K562 (cell line): ENCODE data around the gene CBX8. TPM values are rescaled to one million over a fixed set of nuclear protein-coding genes. Genes with fewer than 3 reads are reported as not detected.
A peak's percentile ranks its signal among the peaks of the same experiment; 100 is the strongest.

Experiments
- CTCF ChIP-seq, 3 experiments: IDR thresholded peaks in 2 of 3; conservative IDR thresholded peaks in 1 of 3; 2 replicates each; pipeline ENCODE4 v1.5.1; 2011 to 2012; ENCODE audit warnings: low read length in 3 of 3, mild to moderate bottlenecking in 3 of 3, control low read depth in 2 of 3, improper control_type of control experiment in 1 of 3, inconsistent platforms in 1 of 3, low read depth in 1 of 3, mixed read lengths in 1 of 3, moderate library complexity in 1 of 3; ENCODE audit not compliant: insufficient read depth in 2 of 3
- DMBX1 ChIP-seq: fragments of 250-450 bp; sonication (Bioruptor Pico); IDR thresholded peaks from 2 replicates; pipeline ENCODE4 v1.8.0; 2022; ENCODE audit warnings: inconsistent platforms, mild to moderate bottlenecking, moderate library complexity, borderline replicate concordance
- ELF1 ChIP-seq: fragments of 200-800 bp; sonication (Bioruptor generic); IDR thresholded peaks from 2 replicates; pipeline ENCODE4 v1.6.1; 2016; ENCODE audit warnings: missing genetic modification characterization, missing compliant biosample characterization
- ELK3 ChIP-seq: fragments of 450-650 bp; formaldehyde crosslinking; IDR thresholded peaks from 2 replicates; pipeline ENCODE4 v1.4.0; 2020; ENCODE audit warnings: mild to moderate bottlenecking
- GABPA ChIP-seq: fragments of 200-800 bp; sonication (Bioruptor generic); conservative IDR thresholded peaks from 2 replicates; pipeline ENCODE4 v1.6.1; 2016; ENCODE audit warnings: low read depth, missing genetic modification characterization, missing compliant biosample characterization
- HDAC3 ChIP-seq: fragments of 450-650 bp; IDR thresholded peaks from 2 replicates; pipeline ENCODE4 v1.6.1; 2018; ENCODE audit warnings: borderline replicate concordance, mild to moderate bottlenecking, moderate library complexity; ENCODE audit not compliant: partially characterized antibody
- ILF3 ChIP-seq: fragments of 450-650 bp; IDR thresholded peaks from 2 replicates; pipeline ENCODE4 v1.6.1; 2018; ENCODE audit warnings: antibody characterized with exemption, mild to moderate bottlenecking, moderate library complexity, borderline replicate concordance
- NCOA4 ChIP-seq: fragments of 450-650 bp; IDR thresholded peaks from 2 replicates; pipeline ENCODE4 v1.6.1; 2018; ENCODE audit warnings: mild to moderate bottlenecking; ENCODE audit not compliant: partially characterized antibody
- NR2F6 ChIP-seq: fragments of 450-650 bp; formaldehyde crosslinking; IDR thresholded peaks from 2 replicates; pipeline ENCODE4 v1.4.0; 2020; ENCODE audit warnings: mild to moderate bottlenecking
- SAFB ChIP-seq: fragments of 200-400 bp; formaldehyde crosslinking; IDR thresholded peaks from 2 replicates; pipeline ENCODE4 v1.6.1; 2017; ENCODE audit warnings: low read depth, low read length, borderline replicate concordance
- SMC3 ChIP-seq: conservative IDR thresholded peaks from 2 replicates; pipeline ENCODE4 v1.6.1; 2011; ENCODE audit warnings: low read depth, low read length, improper control_type of control experiment; ENCODE audit not compliant: insufficient read depth
- SRF ChIP-seq, 2 experiments: fragments of 250-450, 450-650 bp in 1 of 2; sonication (Bioruptor Pico) in 1 of 2; sonication (generic) in 1 of 2; formaldehyde crosslinking; IDR thresholded peaks; 2 replicates each; pipeline versions ENCODE4 v1.5.0 to v1.5.1; 2020 to 2022; ENCODE audit warnings: mild to moderate bottlenecking in 1 of 2, missing genetic modification reagents in 1 of 2
- TAF1 ChIP-seq: IDR thresholded peaks from 2 replicates; pipeline ENCODE4 v1.6.1; 2011; ENCODE audit warnings: mild to moderate bottlenecking, low read length, moderate library complexity; ENCODE audit not compliant: insufficient read depth, control insufficient read depth, severe bottlenecking; ENCODE audit errors: extremely low read depth
- YBX1 ChIP-seq: fragments of 450-650 bp; IDR thresholded peaks from 2 replicates; pipeline ENCODE4 v1.7.1; 2016; ENCODE audit warnings: mild to moderate bottlenecking
- ZNF133 ChIP-seq: fragments of 250-450 bp; sonication (Bioruptor Pico); IDR thresholded peaks from 2 replicates; pipeline ENCODE4 v1.4.0; 2020; ENCODE audit warnings: mild to moderate bottlenecking
- ZNF184 ChIP-seq: sonication (generic); formaldehyde crosslinking; IDR thresholded peaks from 2 replicates; pipeline ENCODE4 v1.5.0; 2020; ENCODE audit warnings: missing genetic modification reagents
- ZNF197 ChIP-seq: fragments of 200-800 bp; sonication (Bioruptor generic); IDR thresholded peaks from 2 replicates; pipeline ENCODE4 v1.6.1; 2016; ENCODE audit warnings: low read depth, missing genetic modification characterization, missing compliant biosample characterization
- ZNF253 ChIP-seq: fragments of 250-450 bp; sonication (Bioruptor Pico); conservative IDR thresholded peaks from 2 replicates; pipeline ENCODE4 v1.6.1; 2021; ENCODE audit warnings: mild to moderate bottlenecking
- ZNF431 ChIP-seq: sonication (generic); formaldehyde crosslinking; IDR thresholded peaks from 2 replicates; pipeline ENCODE4 v1.8.0; 2022; ENCODE audit warnings: mild to moderate bottlenecking, missing genetic modification reagents
- ZNF766 ChIP-seq: fragments of 200-800 bp; sonication (Bioruptor generic); conservative IDR thresholded peaks from 2 replicates; pipeline ENCODE4 v1.6.1; 2016; ENCODE audit warnings: missing genetic modification characterization, missing compliant biosample characterization
- polyA plus RNA-seq, 8 experiments: library from polyadenylated mRNA; depleted of rRNA in 4 of 8; stranded (reverse) in 5 of 8; unstranded in 3 of 8; fragments of >200 nt; fragmentation: Nextera tagmentation in 2 of 8; fragmentation: Illumina TruSeq in 1 of 8; extraction: Ambion mirVana in 2 of 8; extraction: Trizol in 1 of 8; gene quantifications; 2 replicates each; pipeline versions ENCODE4 v1.2.1 to v1.2.3, GENCODE V29; 2011 to 2014; ENCODE audit warnings: inconsistent platforms in 1 of 8, missing spikeins in 1 of 8
- total RNA-seq, 7 experiments: library from RNA; depleted of rRNA in 6 of 7; stranded (reverse); fragments of >200 nt in 6 of 7; fragmentation: Illumina TruSeq in 2 of 7; extraction: Trizol in 2 of 7; gene quantifications; 2 replicates each; pipeline versions ENCODE4 v1.2.1 to v1.2.3, GENCODE V29; 2011 to 2021; ENCODE audit warnings: low replicate concordance in 1 of 7
- TF ChIP-seq, protein P1 (sequence below), 2 experiments: IDR thresholded peaks; 2 replicates each; pipeline ENCODE4 v1.6.1; 2012; ENCODE audit warnings: improper control_type of control experiment in 2 of 2, low read depth in 2 of 2, low read length in 2 of 2, borderline replicate concordance in 1 of 2
- TF ChIP-seq, protein P2 (sequence below): fragments of 250-450 bp; sonication (Bioruptor Pico); IDR thresholded peaks from 2 replicates; pipeline ENCODE4 v1.8.0; 2021; ENCODE audit warnings: borderline replicate concordance, mild to moderate bottlenecking, moderate library complexity; ENCODE audit not compliant: poor library complexity, severe bottlenecking

The CBX8 gene
- total and polyA plus RNA-seq, 9 of the 15 experiments (the other 6 are each of a cell fraction or from before 2014, with no cell fraction given), result 0.08 to 11.9 (median 2.6) TPM

- no peak for TF ChIP-seq ZNF133 (CRISPR knock-in tag)
- no peak for TF ChIP-seq ZNF766 (CRISPR knock-in tag)
- TF ChIP-seq ZNF253 (CRISPR knock-in tag), result no peak
- no peak for TF ChIP-seq ILF3
- no peak for TF ChIP-seq HDAC3
- TF ChIP-seq, protein P1, sequence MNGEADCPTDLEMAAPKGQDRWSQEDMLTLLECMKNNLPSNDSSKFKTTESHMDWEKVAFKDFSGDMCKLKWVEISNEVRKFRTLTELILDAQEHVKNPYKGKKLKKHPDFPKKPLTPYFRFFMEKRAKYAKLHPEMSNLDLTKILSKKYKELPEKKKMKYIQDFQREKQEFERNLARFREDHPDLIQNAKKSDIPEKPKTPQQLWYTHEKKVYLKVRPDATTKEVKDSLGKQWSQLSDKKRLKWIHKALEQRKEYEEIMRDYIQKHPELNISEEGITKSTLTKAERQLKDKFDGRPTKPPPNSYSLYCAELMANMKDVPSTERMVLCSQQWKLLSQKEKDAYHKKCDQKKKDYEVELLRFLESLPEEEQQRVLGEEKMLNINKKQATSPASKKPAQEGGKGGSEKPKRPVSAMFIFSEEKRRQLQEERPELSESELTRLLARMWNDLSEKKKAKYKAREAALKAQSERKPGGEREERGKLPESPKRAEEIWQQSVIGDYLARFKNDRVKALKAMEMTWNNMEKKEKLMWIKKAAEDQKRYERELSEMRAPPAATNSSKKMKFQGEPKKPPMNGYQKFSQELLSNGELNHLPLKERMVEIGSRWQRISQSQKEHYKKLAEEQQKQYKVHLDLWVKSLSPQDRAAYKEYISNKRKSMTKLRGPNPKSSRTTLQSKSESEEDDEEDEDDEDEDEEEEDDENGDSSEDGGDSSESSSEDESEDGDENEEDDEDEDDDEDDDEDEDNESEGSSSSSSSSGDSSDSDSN (IDR thresholded peaks at IDR 0.05; ENCODE audit: borderline replicate concordance in 1 of 2, low read depth in 2 of 2, low read length in 2 of 2), result no peak
- TF ChIP-seq NCOA4, result no peak
- no peak for TF ChIP-seq YBX1
- no peak for TF ChIP-seq ELF1 (tag)
- no peak for TF ChIP-seq ZNF197 (CRISPR knock-in tag)
- TF ChIP-seq SMC3, result no peak
- 0 out of 2 replicates have a peak, but pooled peaks have one; percentile 31 for TF ChIP-seq DMBX1
- TF ChIP-seq, protein P2, sequence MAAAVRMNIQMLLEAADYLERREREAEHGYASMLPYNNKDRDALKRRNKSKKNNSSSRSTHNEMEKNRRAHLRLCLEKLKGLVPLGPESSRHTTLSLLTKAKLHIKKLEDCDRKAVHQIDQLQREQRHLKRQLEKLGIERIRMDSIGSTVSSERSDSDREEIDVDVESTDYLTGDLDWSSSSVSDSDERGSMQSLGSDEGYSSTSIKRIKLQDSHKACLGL (CRISPR knock-in tag), result no peak
- TF ChIP-seq SRF (CRISPR knock-in tag; IDR thresholded peaks at IDR 0.05), result no peak
- no peak for TF ChIP-seq TAF1
- no peak for TF ChIP-seq SAFB
- no peak for TF ChIP-seq GABPA
- no peak for TF ChIP-seq ELK3 (CRISPR knock-in tag)
- no peak for TF ChIP-seq ZNF431 (CRISPR knock-in tag)
- TF ChIP-seq NR2F6, result no peak
- no peak for TF ChIP-seq ZNF184 (CRISPR knock-in tag)
- 0 out of 6 replicates have a peak, but pooled peaks of 2 of the 3 experiments have one; percentile 18 to 30 for TF ChIP-seq CTCF (IDR thresholded peaks at IDR 0.05 in 2 of 3, conservative IDR thresholded peaks at IDR 0.05 in 1 of 3; ENCODE audit: insufficient read depth in 2 of 3, low read depth in 1 of 3, low read length in 3 of 3)
These were observed 21.3 kb upstream of the CBX8 start (continued) for GRCh38 chr17:79818026-79818758.
